HUES6 (cell line): ENCODE measurements around the gene CLCN6.

Source experiments
- H3K27ac ChIP-seq: 2 replicates; pipeline ENCODE4 v1.7.0; 2013; ENCODE audit warnings: low read depth, mild to moderate bottlenecking, low read length, inconsistent platforms
- H3K27me3 ChIP-seq: 2 replicates; pipeline ENCODE4 v1.6.1; 2013; ENCODE audit warnings: low read length; ENCODE audit not compliant: control insufficient read depth, insufficient read depth
- H3K36me3 ChIP-seq: 2 replicates; pipeline ENCODE4 v1.6.1; 2013; ENCODE audit warnings: low read length; ENCODE audit not compliant: control insufficient read depth, insufficient read depth
- H3K4me1 ChIP-seq: 2 replicates; pipeline ENCODE4 v1.6.1; 2013; ENCODE audit warnings: low read length; ENCODE audit not compliant: control insufficient read depth, insufficient read depth
- H3K4me3 ChIP-seq: 2 replicates; pipeline ENCODE4 v1.5.1; 2013; ENCODE audit warnings: low read depth, low read length
- H3K9ac ChIP-seq: one replicate; pipeline ENCODE4 v1.6.1; 2013; ENCODE audit warnings: mild to moderate bottlenecking, low read length
- H3K9me3 ChIP-seq: 2 replicates; pipeline ENCODE4 v1.6.1; 2013; ENCODE audit warnings: low read depth, low read length; ENCODE audit not compliant: control insufficient read depth, insufficient read depth

Gene CLCN6

DNA sequence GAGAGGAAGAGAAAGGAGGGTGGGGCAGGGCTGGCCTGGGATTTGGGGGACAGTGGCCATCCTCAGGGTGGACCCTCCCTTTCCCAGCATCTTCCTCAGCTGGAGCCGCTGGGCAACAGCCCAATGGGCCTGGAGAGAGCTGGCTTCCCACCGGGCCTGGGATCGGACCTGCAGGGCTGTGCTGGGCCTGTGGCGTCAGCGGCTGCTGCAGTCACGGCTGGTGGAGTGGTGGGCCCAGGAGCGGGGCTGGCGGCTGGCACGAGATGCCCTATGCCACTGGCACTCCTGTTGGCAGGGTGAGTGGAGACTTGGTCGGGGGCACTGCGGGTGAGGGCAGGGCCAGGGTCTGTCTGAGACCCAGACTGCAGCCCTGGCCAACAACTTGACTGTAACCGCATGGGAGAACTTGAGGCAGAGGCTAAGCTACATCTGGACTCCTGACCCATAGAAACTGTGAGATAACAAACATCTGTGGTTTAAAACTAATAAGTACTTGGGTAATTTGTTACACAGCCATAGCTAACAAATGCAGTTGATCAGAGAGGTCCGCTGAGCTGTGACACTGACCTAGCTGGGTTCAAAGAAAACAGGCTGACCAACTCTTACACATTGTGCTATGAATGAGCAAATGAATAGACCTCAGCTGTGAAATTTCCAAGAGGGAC lies 26.1 kb upstream of the CLCN6 start:
- H3K27ac ChIP-seq, result no peak overlapping the region
- no peaks in the 10 kb centered on the region for H3K36me3 ChIP-seq
- no peak overlapping the region for H3K9ac ChIP-seq
- H3K27me3 ChIP-seq, result no peaks in the 10 kb centered on the region
- no peaks in the 10 kb centered on the region for H3K9me3 ChIP-seq
- H3K4me3 ChIP-seq, result no peak overlapping the region
- H3K4me1 ChIP-seq, result peaks cover 8% of the 10 kb centered on the region

DNA sequence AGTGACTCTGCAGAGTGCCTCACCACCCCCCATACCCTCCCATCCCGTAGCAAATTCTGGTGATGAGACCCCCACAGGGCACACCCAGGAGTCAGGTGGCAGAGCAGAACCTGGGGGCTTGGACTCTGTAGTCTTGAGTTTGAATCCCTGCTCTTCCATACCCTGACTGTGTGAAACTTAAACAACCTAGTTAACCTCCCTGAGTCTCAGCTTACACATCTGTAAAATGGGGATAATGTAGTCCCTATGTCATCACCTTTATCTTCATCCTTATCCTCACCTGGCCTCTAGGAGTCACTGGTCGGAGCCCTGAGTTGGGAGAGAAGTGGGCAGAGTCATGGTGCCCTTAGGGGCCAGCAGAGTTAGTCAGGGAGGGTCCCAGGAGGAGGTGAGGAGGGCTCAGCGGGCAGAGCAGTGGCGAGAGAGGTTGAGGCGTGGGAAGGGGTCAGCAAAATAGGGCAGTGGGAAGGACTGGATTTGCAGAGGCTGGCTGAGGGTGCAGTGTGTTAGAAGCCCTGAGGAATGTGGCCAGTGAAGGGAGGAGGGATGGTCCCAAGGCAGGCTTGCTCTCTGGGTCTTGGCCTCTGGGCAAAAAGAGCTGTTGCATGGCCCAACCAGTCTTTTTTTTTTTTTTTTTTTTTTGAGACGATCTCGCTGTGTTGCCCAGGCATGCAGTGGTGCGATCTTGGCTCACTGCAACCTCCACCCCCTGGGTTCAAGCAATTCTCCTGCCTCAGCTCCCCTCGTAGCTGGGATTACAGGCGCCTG lies 25.4 kb upstream of the CLCN6 start:
- Histone ChIP-seq H3K4me3 (no peak overlapping the region), H3K9ac (no peak overlapping the region), H3K36me3 (no peaks in the 10 kb centered on the region), H3K27me3 (no peaks in the 10 kb centered on the region), H3K9me3 (no peaks in the 10 kb centered on the region), H3K27ac (no peak overlapping the region), H3K4me1 (peaks cover 14% of the 10 kb centered on the region)

DNA sequence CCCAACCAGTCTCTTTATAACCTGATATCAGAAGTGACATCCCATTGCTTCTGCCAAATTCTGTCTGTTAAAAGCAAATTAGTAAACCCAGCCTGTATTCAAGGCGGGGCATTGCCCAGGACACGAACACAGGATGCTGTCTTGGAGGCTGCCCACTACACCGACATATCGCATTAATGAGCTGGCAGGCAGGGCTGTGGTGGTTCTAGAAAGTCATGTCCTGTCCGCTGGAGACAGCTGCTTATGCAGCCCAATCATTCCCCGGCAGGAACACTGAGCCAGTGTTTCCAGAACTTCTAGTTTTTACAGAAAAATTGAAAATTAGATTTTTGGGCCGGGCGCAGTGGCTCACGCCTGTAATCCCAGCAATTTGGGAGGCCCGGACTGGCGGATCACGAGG lies 24.7 kb upstream of the CLCN6 start:
- Histone ChIP-seq H3K36me3 (no peaks in the 10 kb centered on the region), H3K27ac (no peak overlapping the region), H3K4me1 (peaks cover 17% of the 10 kb centered on the region)

DNA sequence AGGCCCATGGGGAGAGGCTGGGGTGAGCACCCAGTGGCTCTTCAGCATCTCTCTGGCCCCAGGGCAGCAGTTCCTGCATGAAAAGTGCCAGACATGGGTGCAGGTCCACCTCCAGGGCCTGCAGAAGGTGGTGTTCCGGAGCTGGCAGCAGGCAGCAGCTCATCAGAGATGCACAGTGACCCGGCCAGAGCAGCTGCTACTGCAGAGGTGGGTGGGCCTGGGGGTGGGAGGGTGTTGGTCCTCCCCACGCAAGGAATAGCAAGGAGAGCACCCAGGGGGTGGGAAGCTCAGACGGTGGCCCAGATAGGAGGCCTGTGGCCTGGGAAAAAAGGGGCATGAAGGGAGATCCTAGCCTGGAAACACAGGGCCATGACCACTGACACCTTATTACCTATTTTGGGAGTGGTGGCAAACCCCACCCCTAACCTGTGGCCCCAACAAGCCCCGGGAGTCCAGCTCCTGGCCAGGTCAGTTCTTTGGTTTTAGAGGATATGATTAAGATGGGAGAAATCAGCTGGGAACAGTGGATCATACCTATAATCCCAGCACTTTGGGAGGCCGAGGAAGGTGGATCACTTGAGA lies 23.8 kb upstream of the CLCN6 start:
- Histone ChIP-seq H3K4me3 (no peak overlapping the region), H3K4me1 (peaks cover 26% of the 10 kb centered on the region), H3K27me3 (no peaks in the 10 kb centered on the region), H3K27ac (no peak overlapping the region), H3K9ac (no peak overlapping the region), H3K36me3 (no peaks in the 10 kb centered on the region), H3K9me3 (no peaks in the 10 kb centered on the region)

More for the DNA sequence above, 24.7 kb upstream of the CLCN6 start:
- Histone ChIP-seq H3K4me3 (no peak overlapping the region), H3K27me3 (no peaks in the 10 kb centered on the region), H3K9me3 (no peaks in the 10 kb centered on the region), H3K9ac (no peak overlapping the region)

DNA sequence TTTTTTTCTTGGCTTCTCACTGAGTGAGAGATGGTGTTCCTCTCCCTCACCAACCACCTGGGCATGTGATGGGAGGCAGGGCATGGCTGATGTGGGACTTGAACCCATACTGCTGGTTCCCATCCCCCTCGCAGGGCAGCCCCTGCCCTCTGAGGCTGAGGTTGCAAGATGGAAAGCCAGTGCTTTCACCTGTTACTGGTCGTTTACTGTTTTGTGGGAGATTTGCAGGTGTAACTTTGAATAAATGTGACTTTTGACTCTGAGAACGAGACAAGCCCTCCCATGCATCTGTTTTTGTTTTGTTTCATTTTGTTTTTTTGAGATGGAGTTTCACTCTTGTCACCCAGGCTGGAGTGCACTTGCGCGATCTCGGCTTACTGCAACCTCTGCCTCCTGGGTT lies 22.4 kb upstream of the CLCN6 start:
- H3K9me3 ChIP-seq, result no peaks in the 10 kb centered on the region
- no peak overlapping the region for H3K9ac ChIP-seq
- H3K4me3 ChIP-seq, result no peak overlapping the region
- no peak overlapping the region for H3K27ac ChIP-seq
- H3K27me3 ChIP-seq, result no peaks in the 10 kb centered on the region
- no peaks in the 10 kb centered on the region for H3K36me3 ChIP-seq
- H3K4me1 ChIP-seq, result peaks cover 40% of the 10 kb centered on the region

DNA sequence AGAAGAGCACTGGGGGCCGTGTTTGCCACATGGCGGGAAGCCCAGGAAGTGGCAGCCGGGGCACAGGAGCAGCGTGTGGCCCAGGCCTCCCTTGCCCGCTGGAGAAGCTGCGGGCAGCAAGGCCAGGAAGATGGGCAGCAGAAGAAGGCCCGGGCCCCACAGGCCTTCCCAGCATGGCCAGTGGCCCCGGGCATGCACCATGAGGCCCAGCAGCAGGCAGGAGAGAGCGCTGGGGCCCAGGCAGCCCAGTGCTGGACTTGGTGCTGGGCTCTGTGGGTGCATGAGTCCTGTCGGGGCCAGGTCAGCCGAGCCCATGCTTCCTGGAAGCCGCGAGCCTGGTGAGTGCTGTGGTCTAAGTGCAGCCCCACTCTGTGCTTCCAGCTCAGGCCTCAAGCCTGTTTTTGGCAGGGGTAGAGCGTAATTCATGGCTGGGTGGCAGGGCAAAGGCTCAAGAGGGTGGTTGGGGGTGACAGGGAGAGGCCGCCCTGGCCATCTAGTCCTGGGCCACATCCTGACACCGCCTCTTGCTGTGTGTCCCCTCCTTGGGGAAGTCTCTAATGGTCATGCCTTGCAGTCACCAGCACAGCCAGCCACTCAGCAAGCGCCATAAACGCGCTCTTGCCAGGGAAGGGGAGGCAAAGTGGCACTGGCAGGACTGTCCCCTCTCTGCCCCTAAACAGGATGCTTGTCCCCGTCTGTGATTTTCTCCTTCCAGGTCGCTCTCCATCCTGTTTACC lies 21.6 kb upstream of the CLCN6 start:
- no peak overlapping the region for H3K27ac ChIP-seq
- H3K36me3 ChIP-seq, result no peaks in the 10 kb centered on the region
- H3K4me1 ChIP-seq, result peaks cover 41% of the 10 kb centered on the region
- H3K4me3 ChIP-seq, result peak overlapping the region; percentile 20
- no peaks in the 10 kb centered on the region for H3K27me3 ChIP-seq
- no peak overlapping the region for H3K9ac ChIP-seq
- H3K9me3 ChIP-seq, result no peaks in the 10 kb centered on the region

DNA sequence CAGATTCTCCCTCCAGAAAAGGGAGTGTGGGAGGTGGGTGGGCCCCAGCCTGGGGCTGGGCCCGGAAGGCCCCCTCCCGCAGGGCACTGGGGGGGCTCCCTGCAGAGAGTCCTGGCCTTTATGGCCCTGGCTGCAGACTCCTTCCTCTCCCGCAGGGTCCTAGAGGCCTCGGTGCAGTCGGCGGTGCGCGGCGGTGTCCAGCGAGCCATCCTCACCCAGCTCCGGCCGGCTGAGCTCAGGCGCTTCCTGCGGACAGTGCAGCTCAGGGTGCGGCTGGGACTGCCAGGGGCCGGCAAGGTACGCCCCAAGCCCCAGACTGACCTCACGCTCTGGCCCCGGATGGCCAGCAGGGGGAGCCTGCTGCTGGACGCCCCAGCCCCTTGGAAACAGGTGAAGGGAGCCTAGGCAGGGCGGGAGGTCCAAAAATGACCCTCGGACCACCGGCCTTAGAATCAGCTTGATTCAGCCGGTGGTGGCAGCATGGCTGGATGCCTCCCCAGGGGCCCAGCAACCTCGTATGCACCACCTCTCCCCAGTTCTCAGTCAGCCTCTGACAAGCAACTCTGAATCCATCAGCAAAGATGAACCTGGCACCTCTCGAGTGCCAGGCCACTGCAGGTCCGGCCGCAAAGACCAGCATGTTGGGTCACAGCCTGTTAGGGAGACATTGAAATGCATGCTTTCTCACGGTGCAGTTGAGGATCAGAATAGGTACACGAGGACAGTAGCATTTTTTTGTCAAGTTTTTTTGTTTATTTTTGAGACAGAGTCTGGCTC lies 20.8 kb upstream of the CLCN6 start:
- H3K4me1 ChIP-seq, result peaks cover 41% of the 10 kb centered on the region
- no peaks in the 10 kb centered on the region for H3K9me3 ChIP-seq
- H3K4me3 ChIP-seq, result peak overlapping the region; percentile 20
- no peaks in the 10 kb centered on the region for H3K27me3 ChIP-seq
- H3K27ac ChIP-seq, result no peak overlapping the region
- 0 out of 2 replicates have a peak, but pooled peaks cover 5% of the 10 kb centered on the region for H3K36me3 ChIP-seq
- H3K9ac ChIP-seq, result no peak overlapping the region

DNA sequence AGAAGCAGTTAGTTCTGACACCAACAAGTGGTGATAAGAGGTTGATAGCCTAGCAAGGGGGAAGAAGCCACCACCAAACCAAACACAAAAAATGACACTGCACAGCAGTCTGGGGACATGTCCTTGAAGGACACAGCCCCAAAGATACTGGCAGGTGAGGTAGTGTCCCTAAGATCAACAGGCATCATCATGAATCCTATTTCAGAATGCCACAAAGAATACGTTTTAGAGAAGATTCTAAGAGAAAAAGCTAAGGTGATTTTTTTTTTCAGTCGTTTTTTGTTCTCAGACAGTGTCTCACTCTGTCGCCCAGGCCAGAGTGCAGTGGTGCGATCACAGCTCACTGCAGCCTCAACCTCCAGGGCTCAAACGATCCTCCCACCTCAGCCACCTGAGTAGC lies 19.8 kb upstream of the CLCN6 start:
- Histone ChIP-seq H3K4me3 (no peak overlapping the region), H3K27me3 (no peaks in the 10 kb centered on the region), H3K9me3 (no peaks in the 10 kb centered on the region), H3K27ac (no peak overlapping the region), H3K4me1 (peaks cover 41% of the 10 kb centered on the region), H3K36me3 (peaks cover 15% of the 10 kb centered on the region), H3K9ac (no peak overlapping the region)

DNA sequence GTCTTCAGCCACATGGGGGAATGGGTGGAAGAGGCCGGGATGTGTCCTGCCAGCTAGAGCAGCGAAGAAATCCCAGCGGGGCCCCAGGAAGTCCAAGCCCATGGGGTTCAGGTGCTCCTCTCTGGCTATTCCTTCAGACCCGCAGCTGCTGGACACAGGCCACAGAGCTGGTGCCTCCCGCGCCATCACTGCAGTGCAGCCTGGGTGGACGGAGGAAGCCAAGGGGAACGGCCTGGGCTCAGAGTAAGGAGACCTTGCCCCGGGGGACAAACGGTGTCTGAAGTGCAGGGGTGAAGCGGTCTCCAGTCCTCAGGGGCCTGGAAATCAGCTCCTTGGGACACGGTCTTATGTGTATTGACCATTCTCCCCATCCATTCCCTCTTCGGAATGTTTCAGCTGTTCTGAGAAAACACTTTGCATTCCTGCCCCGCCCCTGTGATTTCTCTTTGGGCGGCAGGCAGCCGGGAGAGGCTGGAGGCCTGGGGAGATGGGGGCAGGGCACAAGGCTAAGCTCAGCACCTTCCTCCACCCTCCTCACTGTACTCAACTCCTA lies 18.7 kb upstream of the CLCN6 start:
- Histone ChIP-seq H3K4me1 (peaks cover 41% of the 10 kb centered on the region), H3K9me3 (no peaks in the 10 kb centered on the region), H3K27me3 (no peaks in the 10 kb centered on the region), H3K27ac (peak overlapping the region; percentile 72; the same call in 1 of the 2 replicates), H3K36me3 (peaks cover 26% of the 10 kb centered on the region), H3K9ac (peak overlapping the region; percentile 66), H3K4me3 (peak overlapping the region; percentile 38; the same call in 1 of the 2 replicates)

DNA sequence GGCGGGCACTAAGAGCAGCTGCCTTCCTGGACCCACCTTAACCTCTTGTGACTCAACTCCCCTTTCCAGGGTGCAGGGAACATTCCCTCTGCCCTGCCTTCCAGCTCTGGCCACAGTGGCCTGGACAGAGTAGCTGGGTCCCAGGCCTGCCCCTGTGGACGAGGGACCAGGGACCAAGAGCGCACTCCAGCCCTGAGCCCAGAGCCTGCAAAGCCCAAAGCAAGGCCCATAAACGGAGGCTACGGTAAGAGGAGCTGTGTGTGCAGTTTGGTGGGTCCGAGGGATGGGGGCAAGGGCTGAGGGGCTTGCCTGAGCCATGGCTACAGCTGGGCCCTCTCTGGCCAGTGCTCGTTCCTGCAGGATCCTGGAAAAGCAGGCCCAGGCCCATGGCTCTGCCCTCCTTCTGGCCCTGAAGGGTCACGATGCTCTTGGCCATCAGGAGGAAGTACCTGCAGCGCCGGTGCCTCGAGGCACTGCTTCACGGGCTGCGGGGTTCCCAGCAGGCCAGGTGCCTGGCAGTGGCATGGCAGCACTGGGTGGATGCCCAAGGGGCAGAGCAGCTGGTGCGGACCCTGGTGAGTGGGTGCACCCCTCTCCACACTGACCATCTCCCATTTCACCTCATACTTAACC lies 18.1 kb upstream of the CLCN6 start:
- H3K4me3 ChIP-seq, result peak overlapping the region; percentile 38; the same call in 1 of the 2 replicates
- peaks cover 32% of the 10 kb centered on the region for H3K36me3 ChIP-seq

More for the DNA sequence above, 18.1 kb upstream of the CLCN6 start:
- Histone ChIP-seq H3K4me1 (peaks cover 41% of the 10 kb centered on the region), H3K27me3 (no peaks in the 10 kb centered on the region), H3K27ac (peak overlapping the region; percentile 6; the same call in 1 of the 2 replicates), H3K9me3 (no peaks in the 10 kb centered on the region), H3K9ac (peak overlapping the region; percentile 66)
